Measurements from ENCODE around the gene CTDNEP1.

CTDNEP1 gene

DNA sequence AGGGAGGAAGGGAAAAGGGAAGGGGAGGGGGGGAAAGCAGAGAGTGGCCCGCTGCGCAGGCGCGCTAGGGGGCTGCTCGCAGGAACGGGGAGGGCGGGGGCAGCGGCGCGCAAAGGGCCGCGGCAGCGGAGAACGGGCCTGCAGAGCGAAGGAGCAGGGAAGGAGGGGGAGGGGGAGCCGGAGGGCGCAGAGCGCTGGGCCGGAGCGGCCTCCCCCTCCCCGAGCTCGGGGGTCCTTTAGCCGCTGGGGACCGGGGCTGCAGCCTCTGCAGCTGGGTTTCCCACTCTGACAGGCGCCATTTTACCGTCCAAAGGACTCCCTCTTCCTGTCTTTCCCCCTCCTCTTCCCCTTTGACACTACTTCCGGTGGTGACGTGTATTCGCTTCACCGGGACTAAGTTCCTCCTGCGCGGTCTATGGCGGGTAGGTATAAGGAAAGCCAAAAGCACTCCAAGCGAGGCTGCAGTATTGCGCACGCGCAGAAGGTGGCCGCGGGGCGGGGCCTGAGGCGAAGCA lies at the start of gene CTDNEP1:
TSS of gene CTDNEP1 (minus strand) at position 74 of the 515 bp plus-strand sequence. CDS start 438 bp downstream, outside the sequence.
- peak; percentile 97 for DNase-seq (ENCODE audit: low read depth)

- DNase-seq (ENCODE audit: low read depth) = peak; percentile 49
Observed at GRCh38 chr17:7296189-7296861, 44.8 kb upstream of the CTDNEP1 start.

DNA sequence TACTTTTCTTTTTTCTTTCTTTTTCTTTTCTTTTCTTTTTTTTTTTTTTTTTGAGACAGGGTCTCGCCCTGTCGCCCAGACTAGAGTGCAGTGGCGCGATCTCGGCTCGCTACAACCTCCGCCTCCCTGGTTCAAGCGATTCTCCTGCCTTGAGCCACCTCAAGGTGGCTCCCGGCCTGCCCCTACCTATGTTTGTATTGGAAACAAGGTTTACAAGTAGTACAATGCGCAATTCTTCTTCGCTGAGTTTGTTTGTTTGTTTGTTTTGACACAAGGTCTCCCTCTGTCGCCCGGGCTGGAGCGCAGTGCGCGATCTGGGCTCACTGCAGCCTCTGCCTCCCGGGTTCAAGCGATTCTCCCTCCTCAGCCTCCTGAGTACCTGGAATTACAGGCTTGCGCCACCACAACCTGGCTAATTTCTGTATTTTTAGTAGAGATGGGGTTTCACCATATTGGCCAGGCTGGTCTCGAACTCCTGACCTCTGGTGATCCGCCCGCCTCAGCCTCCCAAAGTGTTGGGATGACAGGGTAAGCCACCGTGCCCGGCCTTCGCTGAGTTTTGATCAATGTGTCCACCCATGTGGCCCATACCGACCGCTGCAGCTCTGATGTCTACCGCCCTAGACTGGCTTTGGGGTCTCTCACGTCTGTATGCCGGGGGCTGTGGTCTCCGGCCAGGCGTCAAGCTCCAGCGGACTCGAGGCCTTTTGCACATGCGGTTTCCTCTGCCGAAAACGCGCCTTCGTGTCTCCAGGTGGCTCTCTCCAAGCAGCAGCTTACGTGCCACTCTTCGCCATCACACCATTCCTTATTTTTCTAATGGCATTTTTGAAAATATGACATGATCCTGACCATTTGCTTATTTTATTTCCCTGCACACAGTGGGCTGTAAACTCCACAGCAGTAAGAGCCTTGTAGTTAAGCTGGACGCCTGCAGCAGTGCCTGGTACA lies 44.0 kb upstream of the CTDNEP1 start:
- no peak for DNase-seq (ENCODE audit: low read depth)

- DNase-seq (ENCODE audit: low read depth) = peak; percentile 59
Observed at GRCh38 chr17:7294614-7295153, 43.1 kb upstream of the CTDNEP1 start, which contains the start of gene YBX2. Gene YBX2 (minus strand): TSS chr17:7294639. CDS start chr17:7294500, 139 bp downstream.

GRCh38 chr17:7293816-7294613 lies 42.5 kb upstream of the CTDNEP1 start:
- DNase-seq (ENCODE audit: low read depth) = no peak

GRCh38 chr17:7293159-7293558 lies 41.6 kb upstream of the CTDNEP1 start:
- no peak for DNase-seq (ENCODE audit: low read depth)

GRCh38 chr17:7292729-7293128 lies 41.2 kb upstream of the CTDNEP1 start:
- DNase-seq (ENCODE audit: low read depth) = no peak

- no peak for DNase-seq (ENCODE audit: low read depth)
Observed at GRCh38 chr17:7292194-7292593, 40.7 kb upstream of the CTDNEP1 start.

GRCh38 chr17:7290685-7291084 lies 39.2 kb upstream of the CTDNEP1 start:
- DNase-seq (ENCODE audit: low read depth) = no peak

DNA sequence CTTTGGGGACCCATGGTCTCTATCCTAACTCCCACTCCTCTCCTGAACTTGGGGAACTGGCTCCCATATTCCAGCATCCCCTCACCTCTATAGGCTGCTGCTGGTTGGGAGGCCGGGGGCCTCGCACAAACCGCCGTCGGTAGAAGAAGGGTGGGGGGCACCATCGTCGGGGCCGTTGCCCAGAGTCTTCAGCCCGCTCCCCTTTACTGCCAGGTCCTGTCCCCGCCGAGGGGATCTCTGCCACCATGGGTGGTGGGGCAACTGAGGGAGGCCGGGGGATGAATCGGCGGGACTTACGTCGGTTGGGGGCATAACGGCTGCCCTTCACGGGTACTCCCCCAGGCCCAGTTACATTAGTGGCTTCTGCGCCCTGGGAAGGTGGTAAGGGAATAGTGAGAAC lies 38.6 kb upstream of the CTDNEP1 start:
- no peak for DNase-seq (ENCODE audit: low read depth)

GRCh38 chr17:7289256-7290032 lies 37.9 kb upstream of the CTDNEP1 start:
- no peak for DNase-seq (ENCODE audit: low read depth)

- no peak for DNase-seq (ENCODE audit: low read depth)
Observed at GRCh38 chr17:7285679-7286078, 34.1 kb upstream of the CTDNEP1 start.

DNA sequence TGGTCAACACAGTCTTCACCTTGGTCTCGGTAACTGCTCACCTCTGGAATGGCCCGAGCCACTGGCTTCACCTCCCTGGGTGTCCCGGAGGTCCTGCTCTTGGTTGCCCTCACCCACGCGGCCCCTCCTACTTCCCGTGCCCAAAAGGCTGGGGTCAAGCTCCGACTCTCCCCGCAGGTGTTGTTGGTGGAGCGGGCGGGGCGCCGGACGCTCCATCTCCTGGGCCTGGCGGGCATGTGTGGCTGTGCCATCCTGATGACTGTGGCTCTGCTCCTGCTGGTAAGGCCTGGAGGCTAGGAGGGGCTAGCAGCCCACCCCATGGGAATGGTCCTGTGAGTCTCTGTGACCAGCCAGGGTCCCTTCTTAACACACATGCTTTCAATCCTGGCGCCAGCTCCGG lies 33.4 kb upstream of the CTDNEP1 start:
- DNase-seq (ENCODE audit: low read depth) = no peak

GRCh38 chr17:7283471-7284216 lies 32.1 kb upstream of the CTDNEP1 start:
- DNase-seq (ENCODE audit: low read depth) = no peak

DNA sequence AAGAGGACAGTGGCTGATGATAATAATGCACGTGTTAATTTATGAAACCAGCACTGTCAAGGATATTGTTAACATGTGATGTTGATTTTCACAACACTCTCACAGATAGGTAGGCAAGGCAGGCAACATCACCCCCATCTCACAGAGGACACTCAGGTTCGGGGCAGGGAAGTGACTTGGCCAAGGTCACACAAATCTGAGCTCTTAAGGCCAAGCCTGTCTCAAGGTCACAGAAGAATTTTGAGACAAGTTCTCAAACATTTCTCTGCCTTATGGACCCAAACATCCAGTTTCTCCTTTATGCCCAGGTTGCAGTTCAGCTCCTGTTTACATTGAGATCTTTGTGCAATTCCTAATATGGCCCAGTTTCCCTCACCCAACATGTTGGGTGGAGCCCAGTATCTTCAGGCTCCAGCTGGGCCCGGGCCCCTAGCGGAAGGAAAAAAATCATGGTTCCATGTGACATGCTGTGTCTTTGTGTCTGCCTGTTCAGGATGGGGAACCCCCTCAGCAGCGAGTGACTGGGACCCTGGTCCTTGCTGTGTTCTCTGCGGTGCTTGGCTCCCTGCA lies 31.3 kb upstream of the CTDNEP1 start:
- no peak for DNase-seq (ENCODE audit: low read depth)

DNA sequence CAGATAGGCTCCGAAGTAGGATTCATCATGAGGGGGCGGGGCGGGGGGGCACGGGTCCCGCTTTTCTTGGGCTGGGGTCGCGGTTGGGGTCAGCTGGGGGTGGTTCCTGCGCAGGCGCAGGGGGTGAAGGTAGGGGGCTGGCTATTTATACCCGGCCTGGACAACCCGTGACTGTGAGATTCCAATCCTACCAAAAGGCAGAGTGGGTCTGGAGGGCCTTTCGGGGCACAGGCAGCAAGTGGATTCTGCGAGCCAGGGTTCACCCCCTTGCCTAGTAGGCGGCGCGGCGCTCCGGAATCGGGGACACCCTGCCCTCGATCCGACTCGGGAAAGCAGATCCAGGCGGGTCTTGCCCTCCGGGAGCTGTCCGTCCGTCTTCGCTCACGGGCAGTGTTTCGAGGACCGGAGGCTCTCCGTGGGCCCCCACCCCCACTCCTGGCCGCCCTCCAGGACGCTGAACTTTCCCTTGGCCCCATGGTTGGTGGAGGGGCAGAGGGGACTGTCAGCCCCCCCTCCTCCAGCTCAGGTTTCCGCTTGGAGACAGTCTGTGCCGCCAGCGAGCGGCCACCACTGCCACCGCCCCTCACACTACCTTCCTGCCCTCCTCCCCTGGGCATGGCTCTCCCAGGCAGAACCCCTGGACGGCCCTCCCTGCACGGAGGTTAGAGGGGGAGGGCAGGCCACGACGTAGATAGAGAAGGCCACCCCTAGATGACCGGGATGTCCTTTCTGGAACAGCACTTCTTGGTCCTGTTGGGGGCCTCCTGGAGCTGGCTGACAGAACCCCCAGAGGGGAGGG lies 30.6 kb upstream of the CTDNEP1 start:
- DNase-seq (ENCODE audit: low read depth) = no peak

DNA sequence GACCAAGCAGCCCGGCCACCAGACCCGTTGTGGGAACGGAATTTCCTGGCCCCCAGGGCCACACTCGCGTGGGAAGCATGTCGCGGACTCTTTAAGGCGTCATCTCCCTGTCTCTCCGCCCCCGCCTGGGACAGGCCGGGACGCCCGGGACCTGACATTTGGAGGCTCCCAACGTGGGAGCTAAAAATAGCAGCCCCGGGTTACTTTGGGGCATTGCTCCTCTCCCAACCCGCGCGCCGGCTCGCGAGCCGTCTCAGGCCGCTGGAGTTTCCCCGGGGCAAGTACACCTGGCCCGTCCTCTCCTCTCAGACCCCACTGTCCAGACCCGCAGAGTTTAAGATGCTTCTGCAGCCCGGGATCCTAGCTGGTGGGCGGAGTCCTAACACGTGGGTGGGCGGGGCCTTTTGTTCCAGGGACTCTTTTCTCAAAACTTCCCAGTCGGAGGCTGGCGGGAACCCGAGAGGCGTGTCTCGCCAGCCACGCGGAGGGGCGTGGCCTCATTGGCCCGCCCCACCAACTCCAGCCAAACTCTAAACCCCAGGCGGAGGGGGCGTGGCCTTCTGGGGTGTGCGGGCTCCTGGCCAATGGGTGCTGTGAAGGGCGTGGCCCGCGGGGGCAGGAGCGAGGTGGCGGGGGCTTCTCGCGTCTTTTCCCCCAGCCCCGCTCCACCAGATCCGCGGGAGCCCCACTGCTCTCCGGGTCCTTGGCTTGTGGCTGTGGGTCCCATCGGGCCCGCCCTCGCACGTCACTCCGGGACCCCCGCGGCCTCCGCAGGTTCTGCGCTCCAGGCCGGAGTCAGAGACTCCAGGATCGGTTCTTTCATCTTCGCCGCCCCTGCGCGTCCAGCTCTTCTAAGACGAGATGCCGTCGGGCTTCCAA lies 29.8 kb upstream of the CTDNEP1 start, which contains the start of gene SLC2A4:
TSS of gene SLC2A4 (plus strand) at position 645 of the 879 bp plus-strand sequence. CDS start at position 862, 217 bp downstream.
- peak; percentile 73 for DNase-seq (ENCODE audit: low read depth)
